ENCODE results near the gene BLM. TPM values are rescaled to one million over a fixed set of nuclear protein-coding genes. Genes with fewer than 3 reads are reported as not detected.

BLM gene
- total RNA-seq, 1 experiment from 2014 or later, result 15.6 TPM

- ChIA-PET CTCF (no interaction called here), POLR2A (no interaction called here)
- Histone ChIP-seq H3K4me1 (peaks cover 10% of the 10 kb centered on the region), H3K4me3 (ENCODE audit: low read depth, low read length) (no peak overlapping the region), H3K36me3 (ENCODE audit: control insufficient read depth, insufficient read depth, low read length) (no peaks in the 10 kb centered on the region), H3K9me3 (no peaks in the 10 kb centered on the region), H3K27me3 (replicated peaks; ENCODE audit: control insufficient read depth, insufficient read depth, low read length) (no peaks in the 10 kb centered on the region)
- no peaks in the 10 kb centered on the region for H3K27me3 Mint-ChIP-seq (ENCODE audit: insufficient read depth, unreplicated experiment)
- H3K4me3 Mint-ChIP-seq (ENCODE audit: unreplicated experiment), result no peak overlapping the region
- H3K27ac Mint-ChIP-seq (ENCODE audit: unreplicated experiment), result no peak overlapping the region
- no peaks in the 10 kb centered on the region for H3K9me3 Mint-ChIP-seq (ENCODE audit: unreplicated experiment)
- no peak for TF ChIP-seq CTCF (IDR thresholded peaks at IDR 0.05; ENCODE audit: insufficient read depth in 1 of 2, low read depth in 1 of 2, low read length in 1 of 2, severe bottlenecking in 1 of 2, unreplicated experiment in 1 of 2)
- no peaks in the 10 kb centered on the region for H3K36me3 Mint-ChIP-seq (ENCODE audit: insufficient read depth, unreplicated experiment)
- no TSS peak for BruUV-seq (replicated peaks)
- peaks cover 9% of the 10 kb centered on the region for H3K4me1 Mint-ChIP-seq (ENCODE audit: low read depth, unreplicated experiment)
- intact Hi-C loops (cut with micrococcal nuclease; ENCODE audit: unreplicated experiment), result no loop called here
- no peak for DNase-seq
Measured at GRCh38 chr15:90829126-90829525, 112.0 kb downstream of the BLM start.

- no peaks in the 10 kb centered on the region for H3K27me3 ChIP-seq (replicated peaks; ENCODE audit: control insufficient read depth, insufficient read depth, low read length)
- POLR2A ChIA-PET, result no interaction called here
- H3K27me3 Mint-ChIP-seq (ENCODE audit: insufficient read depth, unreplicated experiment), result no peaks in the 10 kb centered on the region
- no peak overlapping the region for H3K4me3 Mint-ChIP-seq (ENCODE audit: unreplicated experiment)
- H3K9me3 Mint-ChIP-seq (ENCODE audit: unreplicated experiment), result no peaks in the 10 kb centered on the region
- H3K36me3 ChIP-seq (ENCODE audit: control insufficient read depth, insufficient read depth, low read length), result no peaks in the 10 kb centered on the region
- no peak for TF ChIP-seq CTCF (IDR thresholded peaks at IDR 0.05; ENCODE audit: insufficient read depth in 1 of 2, low read depth in 1 of 2, low read length in 1 of 2, severe bottlenecking in 1 of 2, unreplicated experiment in 1 of 2)
- H3K4me1 ChIP-seq, result peaks cover 8% of the 10 kb centered on the region
- no peak for DNase-seq
- CTCF ChIA-PET, result interaction anchor here (1.1 kb wide), 1 partner anchor 74 kb away, joined by 3 read pairs; no protein-coding TSS in a partner anchor
- intact Hi-C loops (cut with micrococcal nuclease; ENCODE audit: unreplicated experiment), result no loop called here
- H3K4me1 Mint-ChIP-seq (ENCODE audit: low read depth, unreplicated experiment), result peaks cover 11% of the 10 kb centered on the region
- H3K9me3 ChIP-seq, result no peaks in the 10 kb centered on the region
- no peak overlapping the region for H3K27ac Mint-ChIP-seq (ENCODE audit: unreplicated experiment)
- no peaks in the 10 kb centered on the region for H3K36me3 Mint-ChIP-seq (ENCODE audit: insufficient read depth, unreplicated experiment)
- no peak overlapping the region for H3K4me3 ChIP-seq (ENCODE audit: low read depth, low read length)
- no TSS peak for BruUV-seq (replicated peaks)
Measured at GRCh38 chr15:90829942-90830440, 112.8 kb downstream of the BLM start.

- Mint-ChIP-seq H3K4me3 (ENCODE audit: unreplicated experiment) (no peak overlapping the region), H3K36me3 (ENCODE audit: insufficient read depth, unreplicated experiment) (no peaks in the 10 kb centered on the region), H3K27ac (ENCODE audit: unreplicated experiment) (no peak overlapping the region), H3K4me1 (ENCODE audit: low read depth, unreplicated experiment) (peaks cover 22% of the 10 kb centered on the region), H3K27me3 (ENCODE audit: insufficient read depth, unreplicated experiment) (no peaks in the 10 kb centered on the region), H3K9me3 (ENCODE audit: unreplicated experiment) (no peaks in the 10 kb centered on the region)
- no peaks in the 10 kb centered on the region for H3K36me3 ChIP-seq (ENCODE audit: control insufficient read depth, insufficient read depth, low read length)
- no peak overlapping the region for H3K4me3 ChIP-seq (ENCODE audit: low read depth, low read length)
- ChIA-PET POLR2A (no interaction called here), CTCF (interaction anchor here (0.7 kb wide), 1 partner anchor 445 kb away, joined by 3 read pairs; no protein-coding TSS in a partner anchor)
- intact Hi-C loops (cut with micrococcal nuclease; ENCODE audit: unreplicated experiment), result no loop called here
- peaks cover 18% of the 10 kb centered on the region for H3K4me1 ChIP-seq
- DNase-seq, result no peak
- BruUV-seq (replicated peaks), result no TSS peak
- no peak for TF ChIP-seq CTCF (IDR thresholded peaks at IDR 0.05; ENCODE audit: insufficient read depth in 1 of 2, low read depth in 1 of 2, low read length in 1 of 2, severe bottlenecking in 1 of 2, unreplicated experiment in 1 of 2)
- H3K27me3 ChIP-seq (replicated peaks; ENCODE audit: control insufficient read depth, insufficient read depth, low read length), result no peaks in the 10 kb centered on the region
- H3K9me3 ChIP-seq, result no peaks in the 10 kb centered on the region
Measured at GRCh38 chr15:90834626-90835025, 117.5 kb downstream of the BLM start.
